ENCODE data around the gene ATP8B4. TPM values are rescaled to one million over a fixed set of nuclear protein-coding genes. Genes with fewer than 3 reads are reported as not detected.

Gene ATP8B4
- total and polyA plus RNA-seq, 10 of the 15 experiments (the other 5 are each of a cell fraction or from before 2014, with no cell fraction given): 0.02 to 0.94 (median 0.19) TPM

DNA sequence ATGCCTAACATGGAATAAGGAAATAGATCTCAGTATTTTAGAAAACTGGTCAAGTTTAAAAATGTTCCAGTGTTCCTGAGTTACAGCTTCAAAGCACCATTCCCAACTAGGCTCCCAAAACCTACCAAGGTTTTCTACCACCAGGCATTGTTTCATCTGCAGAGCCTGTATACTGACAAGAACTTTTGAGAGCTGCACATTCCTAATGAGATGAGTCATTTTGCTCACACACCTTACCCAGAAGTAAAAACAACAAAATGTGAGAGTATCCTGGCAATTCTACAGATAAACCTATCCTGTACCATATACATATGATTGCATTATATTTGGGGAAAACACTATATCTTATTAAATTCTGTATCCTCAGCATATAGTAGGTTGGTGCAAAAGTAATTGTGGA is 90.7 kb downstream of the ATP8B4 start (continued):
- TF ChIP-seq, protein P1, sequence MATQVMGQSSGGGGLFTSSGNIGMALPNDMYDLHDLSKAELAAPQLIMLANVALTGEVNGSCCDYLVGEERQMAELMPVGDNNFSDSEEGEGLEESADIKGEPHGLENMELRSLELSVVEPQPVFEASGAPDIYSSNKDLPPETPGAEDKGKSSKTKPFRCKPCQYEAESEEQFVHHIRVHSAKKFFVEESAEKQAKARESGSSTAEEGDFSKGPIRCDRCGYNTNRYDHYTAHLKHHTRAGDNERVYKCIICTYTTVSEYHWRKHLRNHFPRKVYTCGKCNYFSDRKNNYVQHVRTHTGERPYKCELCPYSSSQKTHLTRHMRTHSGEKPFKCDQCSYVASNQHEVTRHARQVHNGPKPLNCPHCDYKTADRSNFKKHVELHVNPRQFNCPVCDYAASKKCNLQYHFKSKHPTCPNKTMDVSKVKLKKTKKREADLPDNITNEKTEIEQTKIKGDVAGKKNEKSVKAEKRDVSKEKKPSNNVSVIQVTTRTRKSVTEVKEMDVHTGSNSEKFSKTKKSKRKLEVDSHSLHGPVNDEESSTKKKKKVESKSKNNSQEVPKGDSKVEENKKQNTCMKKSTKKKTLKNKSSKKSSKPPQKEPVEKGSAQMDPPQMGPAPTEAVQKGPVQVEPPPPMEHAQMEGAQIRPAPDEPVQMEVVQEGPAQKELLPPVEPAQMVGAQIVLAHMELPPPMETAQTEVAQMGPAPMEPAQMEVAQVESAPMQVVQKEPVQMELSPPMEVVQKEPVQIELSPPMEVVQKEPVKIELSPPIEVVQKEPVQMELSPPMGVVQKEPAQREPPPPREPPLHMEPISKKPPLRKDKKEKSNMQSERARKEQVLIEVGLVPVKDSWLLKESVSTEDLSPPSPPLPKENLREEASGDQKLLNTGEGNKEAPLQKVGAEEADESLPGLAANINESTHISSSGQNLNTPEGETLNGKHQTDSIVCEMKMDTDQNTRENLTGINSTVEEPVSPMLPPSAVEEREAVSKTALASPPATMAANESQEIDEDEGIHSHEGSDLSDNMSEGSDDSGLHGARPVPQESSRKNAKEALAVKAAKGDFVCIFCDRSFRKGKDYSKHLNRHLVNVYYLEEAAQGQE (IDR thresholded peaks at IDR 0.05; ENCODE audit: low read depth, low read length): no peak
- TF ChIP-seq ZZZ3 (IDR thresholded peaks at IDR 0.05; ENCODE audit: control insufficient read depth, insufficient read length, low read depth) (no peak), CHD4 (IDR thresholded peaks at IDR 0.05) (no peak), SP1 (IDR thresholded peaks at IDR 0.05; ENCODE audit: low read depth, low read length) (no peak), RUNX3 (IDR thresholded peaks at IDR 0.05; ENCODE audit: low read length) (no peak)
- TF ChIP-seq, protein P2, sequence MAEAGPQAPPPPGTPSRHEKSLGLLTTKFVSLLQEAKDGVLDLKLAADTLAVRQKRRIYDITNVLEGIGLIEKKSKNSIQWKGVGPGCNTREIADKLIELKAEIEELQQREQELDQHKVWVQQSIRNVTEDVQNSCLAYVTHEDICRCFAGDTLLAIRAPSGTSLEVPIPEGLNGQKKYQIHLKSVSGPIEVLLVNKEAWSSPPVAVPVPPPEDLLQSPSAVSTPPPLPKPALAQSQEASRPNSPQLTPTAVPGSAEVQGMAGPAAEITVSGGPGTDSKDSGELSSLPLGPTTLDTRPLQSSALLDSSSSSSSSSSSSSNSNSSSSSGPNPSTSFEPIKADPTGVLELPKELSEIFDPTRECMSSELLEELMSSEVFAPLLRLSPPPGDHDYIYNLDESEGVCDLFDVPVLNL (IDR thresholded peaks at IDR 0.05; ENCODE audit: low read depth, low read length): no peak

DNA sequence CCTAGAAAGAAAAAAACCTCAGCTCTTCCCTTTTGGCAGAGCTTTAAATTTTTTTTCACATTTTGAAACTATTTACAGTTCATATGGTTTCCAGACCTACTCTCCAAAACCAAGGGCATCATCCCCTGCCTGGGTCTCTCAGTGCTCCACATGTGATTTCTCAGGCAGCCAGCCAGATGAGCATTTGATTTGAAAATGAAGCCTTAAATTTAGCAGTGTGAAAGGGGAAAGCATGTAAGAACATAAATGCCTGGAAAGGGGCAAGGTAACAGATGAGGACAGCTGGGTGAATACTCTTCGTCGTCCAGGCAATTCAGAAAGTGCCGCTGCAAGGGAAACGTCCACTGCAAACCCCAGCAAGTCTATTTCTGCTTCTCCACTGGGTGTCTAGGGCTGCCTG is 94.8 kb downstream of the ATP8B4 start:
- in situ Hi-C loops (cut with MboI) (no loop called here), intact Hi-C loops (cut with micrococcal nuclease; ENCODE audit: unreplicated experiment) (no loop called here)
- TF ChIP-seq, protein P3, sequence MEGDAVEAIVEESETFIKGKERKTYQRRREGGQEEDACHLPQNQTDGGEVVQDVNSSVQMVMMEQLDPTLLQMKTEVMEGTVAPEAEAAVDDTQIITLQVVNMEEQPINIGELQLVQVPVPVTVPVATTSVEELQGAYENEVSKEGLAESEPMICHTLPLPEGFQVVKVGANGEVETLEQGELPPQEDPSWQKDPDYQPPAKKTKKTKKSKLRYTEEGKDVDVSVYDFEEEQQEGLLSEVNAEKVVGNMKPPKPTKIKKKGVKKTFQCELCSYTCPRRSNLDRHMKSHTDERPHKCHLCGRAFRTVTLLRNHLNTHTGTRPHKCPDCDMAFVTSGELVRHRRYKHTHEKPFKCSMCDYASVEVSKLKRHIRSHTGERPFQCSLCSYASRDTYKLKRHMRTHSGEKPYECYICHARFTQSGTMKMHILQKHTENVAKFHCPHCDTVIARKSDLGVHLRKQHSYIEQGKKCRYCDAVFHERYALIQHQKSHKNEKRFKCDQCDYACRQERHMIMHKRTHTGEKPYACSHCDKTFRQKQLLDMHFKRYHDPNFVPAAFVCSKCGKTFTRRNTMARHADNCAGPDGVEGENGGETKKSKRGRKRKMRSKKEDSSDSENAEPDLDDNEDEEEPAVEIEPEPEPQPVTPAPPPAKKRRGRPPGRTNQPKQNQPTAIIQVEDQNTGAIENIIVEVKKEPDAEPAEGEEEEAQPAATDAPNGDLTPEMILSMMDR (IDR thresholded peaks at IDR 0.05 in 2 of 3, conservative IDR thresholded peaks at IDR 0.05 in 1 of 3; ENCODE audit: control insufficient read depth in 2 of 3, extremely low read depth in 1 of 3, insufficient read depth in 1 of 3, low read depth in 3 of 3, low read length in 3 of 3): no peak
- TF ChIP-seq, protein P4, sequence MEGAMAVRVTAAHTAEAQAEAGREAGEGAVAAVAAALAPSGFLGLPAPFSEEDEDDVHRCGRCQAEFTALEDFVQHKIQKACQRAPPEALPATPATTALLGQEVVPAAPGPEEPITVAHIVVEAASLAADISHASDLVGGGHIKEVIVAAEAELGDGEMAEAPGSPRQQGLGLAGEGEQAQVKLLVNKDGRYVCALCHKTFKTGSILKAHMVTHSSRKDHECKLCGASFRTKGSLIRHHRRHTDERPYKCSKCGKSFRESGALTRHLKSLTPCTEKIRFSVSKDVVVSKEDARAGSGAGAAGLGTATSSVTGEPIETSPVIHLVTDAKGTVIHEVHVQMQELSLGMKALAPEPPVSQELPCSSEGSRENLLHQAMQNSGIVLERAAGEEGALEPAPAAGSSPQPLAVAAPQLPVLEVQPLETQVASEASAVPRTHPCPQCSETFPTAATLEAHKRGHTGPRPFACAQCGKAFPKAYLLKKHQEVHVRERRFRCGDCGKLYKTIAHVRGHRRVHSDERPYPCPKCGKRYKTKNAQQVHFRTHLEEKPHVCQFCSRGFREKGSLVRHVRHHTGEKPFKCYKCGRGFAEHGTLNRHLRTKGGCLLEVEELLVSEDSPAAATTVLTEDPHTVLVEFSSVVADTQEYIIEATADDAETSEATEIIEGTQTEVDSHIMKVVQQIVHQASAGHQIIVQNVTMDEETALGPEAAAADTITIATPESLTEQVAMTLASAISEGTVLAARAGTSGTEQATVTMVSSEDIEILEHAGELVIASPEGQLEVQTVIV (IDR thresholded peaks at IDR 0.05; ENCODE audit: borderline replicate concordance, partially characterized antibody): no peak
- H3K9ac ChIP-seq (ENCODE audit: control insufficient read depth, insufficient read depth, low read length): no peak overlapping the region
- DNase-seq (ENCODE audit: low read depth, low spot score): no peak
- RAD21 ChIA-PET (ENCODE audit: unreplicated experiment): interaction anchor here (0.6 to 1.0 kb wide), 2 partner anchors 15 to 17 kb away, joined by 3 read pairs; no protein-coding TSS in a partner anchor
- H3K9me3 ChIP-seq (replicated peaks; ENCODE audit: control insufficient read depth, insufficient read depth, low read length): no peaks in the 10 kb centered on the region
- no peak overlapping the region for H2AFZ ChIP-seq (ENCODE audit: control insufficient read depth, low read depth, low read length)
- H3K4me3 ChIP-seq: no peak overlapping the region
- no peaks in the 10 kb centered on the region for H4K20me1 ChIP-seq (ENCODE audit: control insufficient read depth, insufficient read depth)
- no TSS peak for BruUV-seq (replicated peaks)
- no peak for ATAC-seq
- no peak overlapping the region for H3K27ac ChIP-seq (ENCODE audit: control insufficient read depth, insufficient read depth)
- SMC1A ChIA-PET (ENCODE audit: uncharacterized antibody, unreplicated experiment): interaction anchor here (0.7 to 1.2 kb wide), 3 partner anchors 20 to 29 kb away, joined by 3 read pairs; no protein-coding TSS in a partner anchor
- no peak overlapping the region for H3K4me2 ChIP-seq (ENCODE audit: control insufficient read depth, insufficient read depth)
- POLR2A ChIA-PET: interaction anchor here (0.6 kb wide), 1 partner anchor 16 kb away, joined by 4 read pairs; no protein-coding TSS in a partner anchor
- CTCF ChIA-PET: interaction anchor here (0.8 kb wide), 1 partner anchor 21 kb away, joined by 3 read pairs; no protein-coding TSS in a partner anchor
- no peaks in the 10 kb centered on the region for H3K79me2 ChIP-seq (ENCODE audit: control insufficient read depth, insufficient read depth, low read length)
- WGBS (ENCODE audit: insufficient coverage, insufficient replicate concordance, low lambda C conversion rate, missing lambda C conversion rate): 66% methylated on average over 4 of the region's 4 CpGs
- H3K27me3 ChIP-seq (replicated peaks in 1 of 2; ENCODE audit: control insufficient read depth in 2 of 2, insufficient read depth in 2 of 2, low read length in 1 of 2): no peaks in the 10 kb centered on the region
- H3K36me3 ChIP-seq (ENCODE audit: control insufficient read depth in 2 of 2, insufficient read depth in 2 of 2, low read length in 1 of 2): no peaks in the 10 kb centered on the region
- H3K4me1 ChIP-seq (ENCODE audit: control insufficient read depth, insufficient read depth, low read length): no peaks in the 10 kb centered on the region
- FAIRE-seq: no peak

All from GM12878 (cell line).